GM12872 (cell line): ENCODE measurements around the gene TCEAL5.

ENCODE experiments used
- CTCF ChIP-seq: IDR thresholded peaks from 3 replicates; pipeline ENCODE4 v1.5.1; 2011; ENCODE audit warnings: low read depth, mild to moderate bottlenecking, low read length, moderate library complexity; ENCODE audit not compliant: insufficient read depth

The TCEAL5 gene

GRCh38 chrX:103276581-103277002 lies at the start of gene TCEAL5:
TCEAL5 (minus strand) TSS chrX:103276750; CDS start chrX:103274563, 2,187 bp downstream.
- TF ChIP-seq CTCF: no peak

- no peak for TF ChIP-seq CTCF
Observed at GRCh38 chrX:103311399-103311780, 34.8 kb upstream of the TCEAL5 start.

GRCh38 chrX:103310555-103311398 lies 34.2 kb upstream of the TCEAL5 start, which contains the start of gene BEX2:
BEX2 (minus strand) TSS chrX:103310990; CDS start chrX:103309976, 1,014 bp downstream.
- no peak for TF ChIP-seq CTCF

- TF ChIP-seq CTCF: no peak
Observed at GRCh38 chrX:103309860-103310554, 33.5 kb upstream of the TCEAL5 start.

GRCh38 chrX:103304705-103305104 lies 28.2 kb upstream of the TCEAL5 start:
- no peak for TF ChIP-seq CTCF

GRCh38 chrX:103293118-103293517 lies 16.6 kb upstream of the TCEAL5 start:
- TF ChIP-seq CTCF: no peak

GRCh38 chrX:103279624-103280023 lies 3.1 kb upstream of the TCEAL5 start:
- no peak for TF ChIP-seq CTCF
